Activated T-helper 1 cell treated with anti-CD3 and anti-CD28 coated beads, Interleukin-12 subunit alpha, Interleukin-12 subunit beta, Interleukin-2, Interleukin-4 antibody, amounts not matched to agents 30 ng/mL and 10 ng/mL and 1 ng/mL, durations not matched to agents 14 hours and 24 hours and 36 hours (primary cell): ENCODE data around the gene SSTR5. TPM values are rescaled to one million over a fixed set of nuclear protein-coding genes. Genes with fewer than 3 reads are reported as not detected.

ENCODE experiments used
- DNase-seq: peaks from one replicate; pipeline ENCODE4 v3.0.0; 2021; ENCODE audit warnings: low spot score
- H3K27ac Mint-ChIP-seq: one replicate; pipeline ENCODE4 v1.8.0; 2021; ENCODE audit warnings: mild to moderate bottlenecking, mixed read lengths
- H3K27me3 Mint-ChIP-seq: one replicate; pipeline ENCODE4 v1.8.0; 2022; ENCODE audit warnings: mild to moderate bottlenecking, moderate library complexity, mixed read lengths; ENCODE audit not compliant: insufficient read depth
- H3K36me3 Mint-ChIP-seq: one replicate; pipeline ENCODE4 v1.8.0; 2021; ENCODE audit warnings: low read depth, mixed read lengths
- H3K4me1 Mint-ChIP-seq: one replicate; pipeline ENCODE4 v1.8.0; 2021; ENCODE audit warnings: low read depth, mixed read lengths
- H3K4me3 Mint-ChIP-seq: one replicate; pipeline ENCODE4 v1.8.0; 2021; ENCODE audit warnings: mild to moderate bottlenecking, moderate library complexity, mixed read lengths
- H3K9me3 Mint-ChIP-seq: one replicate; pipeline ENCODE4 v1.8.0; 2021; ENCODE audit warnings: mixed read lengths
- intact Hi-C: fragments of 100-400 bp; cut with micrococcal nuclease; formaldehyde crosslinking; loops from one replicate; pipeline ENCODE4 v1.15.1; 2024
- total RNA-seq: library from RNA; stranded (reverse); gene quantifications from 2 replicates; pipeline ENCODE4 v1.2.3, GENCODE V29; 2022

The SSTR5 gene
- total RNA-seq, 1 donor from 2014 or later: not detected

DNA sequence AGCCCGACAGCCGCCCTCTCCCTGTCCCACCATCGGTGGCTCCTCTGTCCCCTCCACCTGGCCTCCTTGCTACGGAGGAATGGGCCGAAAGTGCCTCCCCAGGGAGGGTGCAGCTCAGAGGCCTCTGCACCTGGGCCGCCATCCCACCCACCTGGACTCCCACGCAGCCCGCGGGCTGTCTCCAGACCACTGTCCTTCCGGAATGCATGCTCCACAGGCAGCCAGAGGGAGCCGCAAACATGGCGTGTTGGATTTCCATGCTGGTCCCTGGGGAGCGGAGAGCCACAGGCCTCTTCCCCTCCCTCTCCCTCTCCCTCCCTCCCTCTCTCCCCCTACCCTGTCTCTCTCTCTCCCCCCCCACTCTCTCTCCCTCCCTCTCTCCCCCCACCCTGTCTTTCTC lies 3.0 kb downstream of the SSTR5 start:
- Mint-ChIP-seq H3K36me3 (no peaks in the 10 kb centered on the region), H3K27ac (no peak overlapping the region), H3K9me3 (no peaks in the 10 kb centered on the region), H3K4me3 (no peak overlapping the region), H3K27me3 (no peaks in the 10 kb centered on the region), H3K4me1 (no peaks in the 10 kb centered on the region)
- intact Hi-C loops: no loop called here
- no peak for DNase-seq

DNA sequence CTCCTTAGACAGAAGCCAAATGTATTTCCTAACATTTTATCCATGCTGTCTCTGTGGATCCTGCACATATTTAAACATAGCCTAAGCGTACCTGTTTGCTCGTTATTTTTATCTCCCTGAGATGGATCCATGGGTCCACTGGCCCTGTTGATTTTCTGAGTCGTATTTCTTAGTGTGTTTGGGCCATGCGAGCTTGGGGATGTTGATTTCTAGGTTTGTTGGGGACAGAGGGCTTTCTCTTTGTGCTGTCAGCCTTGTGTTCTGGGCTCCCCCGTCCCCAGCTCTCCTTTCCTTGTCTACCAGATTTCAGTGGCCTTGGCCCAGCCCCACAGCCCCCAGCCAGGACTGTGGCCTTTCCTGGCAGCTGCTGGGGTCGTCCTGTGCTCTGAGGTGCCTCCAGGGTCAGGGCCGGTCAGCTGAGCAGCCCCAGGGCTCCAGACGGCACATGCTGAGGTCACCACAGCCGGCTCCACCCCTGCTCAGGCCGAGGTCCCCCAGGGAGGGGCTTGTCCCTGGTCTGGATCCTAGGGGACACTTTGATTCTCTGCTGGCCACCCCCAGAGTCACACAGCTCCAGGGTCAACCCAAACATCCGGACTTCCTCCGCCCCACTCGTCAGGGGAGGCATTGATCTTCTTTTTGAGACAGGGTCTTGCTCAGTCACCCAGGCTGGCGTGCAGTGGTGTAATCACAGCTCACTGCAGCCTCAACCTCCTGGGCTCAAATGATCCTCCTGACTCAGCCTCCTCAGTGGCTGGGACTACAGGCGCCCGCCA lies 4.4 kb downstream of the SSTR5 start:
- Mint-ChIP-seq H3K36me3 (no peaks in the 10 kb centered on the region), H3K27me3 (no peaks in the 10 kb centered on the region), H3K9me3 (no peaks in the 10 kb centered on the region), H3K4me1 (no peaks in the 10 kb centered on the region), H3K4me3 (no peak overlapping the region), H3K27ac (no peak overlapping the region)
- DNase-seq: no peak
- intact Hi-C loops: no loop called here

GRCh38 chr16:1077877-1078578 lies 5.5 kb downstream of the SSTR5 start:
- intact Hi-C loops: no loop called here
- H3K36me3 Mint-ChIP-seq: no peaks in the 10 kb centered on the region
- DNase-seq: no peak
- H3K4me1 Mint-ChIP-seq: no peaks in the 10 kb centered on the region
- H3K9me3 Mint-ChIP-seq: no peaks in the 10 kb centered on the region
- no peak overlapping the region for H3K27ac Mint-ChIP-seq
- no peak overlapping the region for H3K4me3 Mint-ChIP-seq
- no peaks in the 10 kb centered on the region for H3K27me3 Mint-ChIP-seq

DNA sequence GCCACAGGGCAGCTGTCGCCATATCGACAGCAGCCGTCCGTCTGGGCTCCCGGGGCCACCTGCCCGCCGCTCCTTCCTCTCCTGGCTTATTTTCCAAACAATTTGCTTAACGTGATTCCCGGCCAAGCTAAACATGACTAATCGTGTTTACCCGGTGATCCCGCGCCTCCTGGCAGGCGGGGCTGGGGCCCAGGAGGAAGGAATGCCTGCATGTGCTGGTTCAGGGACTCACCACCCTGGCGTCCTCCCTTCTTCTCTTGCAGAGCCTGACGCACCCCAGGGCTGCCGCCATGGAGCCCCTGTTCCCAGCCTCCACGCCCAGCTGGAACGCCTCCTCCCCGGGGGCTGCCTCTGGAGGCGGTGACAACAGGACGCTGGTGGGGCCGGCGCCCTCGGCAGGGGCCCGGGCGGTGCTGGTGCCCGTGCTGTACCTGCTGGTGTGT lies 6.1 kb downstream of the SSTR5 start:
- H3K36me3 Mint-ChIP-seq: no peaks in the 10 kb centered on the region
- no peak overlapping the region for H3K27ac Mint-ChIP-seq
- H3K4me1 Mint-ChIP-seq: no peaks in the 10 kb centered on the region
- no peaks in the 10 kb centered on the region for H3K27me3 Mint-ChIP-seq
- no peak overlapping the region for H3K4me3 Mint-ChIP-seq
- intact Hi-C loops: no loop called here
- no peaks in the 10 kb centered on the region for H3K9me3 Mint-ChIP-seq
- DNase-seq: no peak

DNA sequence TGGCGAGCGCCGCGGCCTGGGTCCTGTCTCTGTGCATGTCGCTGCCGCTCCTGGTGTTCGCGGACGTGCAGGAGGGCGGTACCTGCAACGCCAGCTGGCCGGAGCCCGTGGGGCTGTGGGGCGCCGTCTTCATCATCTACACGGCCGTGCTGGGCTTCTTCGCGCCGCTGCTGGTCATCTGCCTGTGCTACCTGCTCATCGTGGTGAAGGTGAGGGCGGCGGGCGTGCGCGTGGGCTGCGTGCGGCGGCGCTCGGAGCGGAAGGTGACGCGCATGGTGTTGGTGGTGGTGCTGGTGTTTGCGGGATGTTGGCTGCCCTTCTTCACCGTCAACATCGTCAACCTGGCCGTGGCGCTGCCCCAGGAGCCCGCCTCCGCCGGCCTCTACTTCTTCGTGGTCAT lies 6.8 kb downstream of the SSTR5 start:
- DNase-seq: no peak
- Mint-ChIP-seq H3K4me1 (no peaks in the 10 kb centered on the region), H3K36me3 (no peaks in the 10 kb centered on the region), H3K27ac (no peak overlapping the region), H3K4me3 (no peak overlapping the region), H3K9me3 (peaks cover 6% of the 10 kb centered on the region), H3K27me3 (no peaks in the 10 kb centered on the region)
- intact Hi-C loops: no loop called here

DNA sequence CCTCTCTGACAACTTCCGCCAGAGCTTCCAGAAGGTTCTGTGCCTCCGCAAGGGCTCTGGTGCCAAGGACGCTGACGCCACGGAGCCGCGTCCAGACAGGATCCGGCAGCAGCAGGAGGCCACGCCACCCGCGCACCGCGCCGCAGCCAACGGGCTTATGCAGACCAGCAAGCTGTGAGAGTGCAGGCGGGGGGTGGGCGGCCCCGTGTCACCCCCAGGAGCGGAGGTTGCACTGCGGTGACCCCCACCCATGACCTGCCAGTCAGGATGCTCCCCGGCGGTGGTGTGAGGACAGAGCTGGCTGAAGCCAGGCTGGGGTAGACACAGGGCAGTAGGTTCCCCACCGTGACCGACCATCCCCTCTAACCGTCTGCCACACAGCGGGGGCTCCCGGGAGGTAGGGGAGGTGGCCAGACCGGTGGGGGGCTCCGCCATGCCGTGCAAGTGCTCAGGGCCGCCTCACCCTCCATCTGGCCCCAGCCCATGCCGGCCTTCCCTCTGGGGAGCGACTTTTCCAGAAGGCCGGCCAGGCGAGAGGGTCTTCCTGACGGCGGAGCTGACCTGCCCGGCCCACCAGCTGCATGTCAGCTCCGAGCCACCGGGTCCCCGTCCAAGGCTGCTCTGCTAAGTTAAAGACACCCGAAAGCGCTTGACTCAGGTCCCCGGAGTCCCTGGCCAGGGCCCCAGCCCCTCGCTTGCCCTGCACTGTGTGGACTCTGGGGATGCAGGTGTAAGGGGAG lies 7.4 kb downstream of the SSTR5 start:
- Mint-ChIP-seq H3K4me3 (no peak overlapping the region), H3K4me1 (no peaks in the 10 kb centered on the region), H3K36me3 (no peaks in the 10 kb centered on the region), H3K27ac (no peak overlapping the region), H3K9me3 (peaks cover 9% of the 10 kb centered on the region), H3K27me3 (no peaks in the 10 kb centered on the region)
- DNase-seq: no peak
- intact Hi-C loops: no loop called here

- peaks cover 2% of the 10 kb centered on the region for H3K36me3 Mint-ChIP-seq
- H3K27me3 Mint-ChIP-seq: no peaks in the 10 kb centered on the region
- no peak overlapping the region for H3K4me3 Mint-ChIP-seq
- no peak for DNase-seq
- peaks cover 19% of the 10 kb centered on the region for H3K9me3 Mint-ChIP-seq
- no peaks in the 10 kb centered on the region for H3K4me1 Mint-ChIP-seq
- H3K27ac Mint-ChIP-seq: no peak overlapping the region
- intact Hi-C loops: no loop called here
These were observed 8.5 kb downstream of the SSTR5 start for GRCh38 chr16:1080801-1081733.

GRCh38 chr16:1081734-1082265 lies 9.3 kb downstream of the SSTR5 start:
- H3K36me3 Mint-ChIP-seq: peaks cover 2% of the 10 kb centered on the region
- H3K9me3 Mint-ChIP-seq: peaks cover 19% of the 10 kb centered on the region
- DNase-seq: no peak
- peak overlapping the region; percentile 18 for H3K27ac Mint-ChIP-seq
- no peak overlapping the region for H3K4me3 Mint-ChIP-seq
- H3K4me1 Mint-ChIP-seq: no peaks in the 10 kb centered on the region
- no peaks in the 10 kb centered on the region for H3K27me3 Mint-ChIP-seq
- intact Hi-C loops: no loop called here

GRCh38 chr16:1082266-1082951 lies 9.9 kb downstream of the SSTR5 start:
- H3K9me3 Mint-ChIP-seq: peaks cover 19% of the 10 kb centered on the region
- no peaks in the 10 kb centered on the region for H3K27me3 Mint-ChIP-seq
- no peaks in the 10 kb centered on the region for H3K4me1 Mint-ChIP-seq
- no peak overlapping the region for H3K4me3 Mint-ChIP-seq
- H3K36me3 Mint-ChIP-seq: peaks cover 2% of the 10 kb centered on the region
- peak overlapping the region; percentile 18 for H3K27ac Mint-ChIP-seq
- DNase-seq: no peak
- intact Hi-C loops: no loop called here

DNA sequence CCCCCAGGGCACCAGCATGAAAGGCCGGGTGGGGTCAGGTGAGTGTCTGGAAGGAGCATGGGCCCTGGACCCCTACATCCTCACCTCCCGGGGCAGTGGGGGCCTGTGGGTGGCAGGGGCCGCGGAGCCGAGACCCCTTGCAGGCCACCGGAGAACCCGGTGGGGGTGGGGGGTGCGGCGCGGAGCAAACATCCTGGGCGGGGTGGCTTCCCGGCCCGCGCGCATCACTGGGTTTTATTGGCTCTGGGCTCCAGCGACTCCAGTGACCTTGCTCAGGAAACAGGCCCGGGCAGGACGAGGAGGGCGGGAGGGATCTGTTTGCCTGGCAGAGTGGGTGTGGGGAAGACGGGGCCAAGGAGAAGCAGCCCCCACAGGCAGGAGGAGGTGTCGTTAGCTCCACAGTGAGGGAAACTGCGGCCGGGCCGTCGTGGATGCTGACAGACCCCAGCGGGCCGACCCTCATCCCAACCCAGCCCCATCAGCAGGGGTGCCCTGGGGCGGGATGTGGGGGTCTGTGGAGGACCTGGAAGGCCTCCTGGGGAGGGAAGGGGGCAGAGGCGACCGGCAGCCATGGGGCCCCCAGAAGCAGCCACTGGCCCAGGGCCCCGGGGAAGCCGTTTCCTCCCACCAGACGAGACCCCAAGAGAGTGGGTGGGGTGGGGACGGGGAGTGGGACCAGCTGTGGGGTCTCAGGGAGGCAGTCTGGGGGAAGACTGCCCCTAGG lies 10.6 kb downstream of the SSTR5 start:
- intact Hi-C loops: no loop called here

DNA sequence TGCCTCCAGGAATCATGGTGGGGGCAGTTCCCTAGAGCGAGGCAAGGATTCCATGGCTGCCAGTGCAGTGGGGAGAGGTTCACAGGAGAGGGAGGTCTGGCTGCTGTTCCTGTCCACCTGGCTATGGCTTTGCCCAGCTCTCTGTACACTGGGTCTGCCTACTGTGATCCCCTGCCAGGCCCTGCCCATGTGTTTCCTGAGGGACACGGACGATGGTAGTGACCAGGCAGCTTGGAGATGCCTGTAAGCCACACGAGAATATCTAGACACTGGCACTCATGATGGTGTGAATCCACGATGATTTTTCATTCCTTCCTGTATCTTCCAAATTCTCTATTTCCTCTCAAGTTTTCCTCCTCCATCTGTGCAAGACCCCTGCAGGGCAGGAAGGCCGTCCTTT lies 12.4 kb downstream of the SSTR5 start:
- Mint-ChIP-seq H3K4me3 (no peak overlapping the region), H3K36me3 (peaks cover 2% of the 10 kb centered on the region), H3K27me3 (no peaks in the 10 kb centered on the region), H3K9me3 (peaks cover 19% of the 10 kb centered on the region), H3K27ac (no peak overlapping the region), H3K4me1 (no peaks in the 10 kb centered on the region)
- intact Hi-C loops: no loop called here
- no peak for DNase-seq

More for the DNA sequence above, 10.6 kb downstream of the SSTR5 start:
- Mint-ChIP-seq H3K4me3 (no peak overlapping the region), H3K36me3 (peaks cover 2% of the 10 kb centered on the region), H3K9me3 (peaks cover 19% of the 10 kb centered on the region), H3K27me3 (no peaks in the 10 kb centered on the region), H3K4me1 (no peaks in the 10 kb centered on the region), H3K27ac (no peak overlapping the region)
- no peak for DNase-seq
